WERI-Rb-1 (cell line): ENCODE measurements around the gene LBX2.
"Not testable (repeated sequence)": the region's sequence is repeated elsewhere in the genome, so short reads cannot be mapped to it uniquely, and the experiment has no call there.

Experiments
- DNase-seq: peaks from one replicate; pipeline ENCODE4 v3.0.0-alpha.2; 2020
- H3K27ac ChIP-seq: fragments of 250-450 bp; sonication (Bioruptor Pico); 2 replicates; pipeline ENCODE4 v1.5.1; 2020; ENCODE audit warnings: mild to moderate bottlenecking, moderate library complexity
- H3K27me3 ChIP-seq: fragments of 250-450 bp; sonication (Bioruptor Pico); 2 replicates; pipeline ENCODE4 v1.5.1; 2021; ENCODE audit warnings: mild to moderate bottlenecking, low read depth, moderate library complexity; ENCODE audit not compliant: insufficient read depth, severe bottlenecking
- H3K36me3 ChIP-seq: fragments of 250-450 bp; sonication (Bioruptor Pico); 2 replicates; pipeline ENCODE4 v1.5.1; 2020; ENCODE audit warnings: mild to moderate bottlenecking, moderate library complexity
- H3K4me3 ChIP-seq: 2 replicates; pipeline ENCODE4 v1.5.1; 2011; ENCODE audit warnings: low read depth, mild to moderate bottlenecking, control low read depth, low read length
- H3K9me3 ChIP-seq: fragments of 250-450 bp; sonication (Bioruptor Pico); 2 replicates; pipeline ENCODE4 v1.5.1; 2021; ENCODE audit warnings: mild to moderate bottlenecking, moderate library complexity; ENCODE audit not compliant: severe bottlenecking
- TF ChIP-seq, protein P1 (sequence below): IDR thresholded peaks from 2 replicates; pipeline ENCODE4 v1.5.1; 2011; ENCODE audit warnings: low read depth, mild to moderate bottlenecking, control low read depth, inconsistent platforms, low read length

LBX2 gene

DNA sequence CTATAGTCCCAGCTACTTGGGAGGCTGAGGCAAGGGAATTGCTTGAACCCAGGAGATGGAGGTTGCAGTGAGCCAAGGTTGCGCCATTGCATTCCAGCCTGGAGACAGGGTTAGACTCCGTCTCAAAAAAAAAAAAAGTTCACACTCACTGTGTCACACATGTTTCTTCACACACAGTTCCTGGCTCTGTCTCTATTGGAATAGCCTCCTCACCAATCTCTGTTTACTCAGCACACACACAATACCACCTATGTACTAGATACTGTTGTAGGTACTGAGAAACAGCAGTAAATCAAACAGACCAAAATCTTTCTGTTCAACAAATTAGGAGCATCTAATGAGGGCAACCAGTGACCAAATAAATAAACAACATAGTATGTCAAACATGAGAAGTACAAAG, 13.3 kb downstream of the LBX2 start:
- Histone ChIP-seq H3K9me3 (no peaks in the 10 kb centered on the region), H3K27me3 (no peaks in the 10 kb centered on the region), H3K27ac (no peak overlapping the region), H3K4me3 (no peak overlapping the region), H3K36me3 (peaks cover 34% of the 10 kb centered on the region)
- TF ChIP-seq, protein P1, sequence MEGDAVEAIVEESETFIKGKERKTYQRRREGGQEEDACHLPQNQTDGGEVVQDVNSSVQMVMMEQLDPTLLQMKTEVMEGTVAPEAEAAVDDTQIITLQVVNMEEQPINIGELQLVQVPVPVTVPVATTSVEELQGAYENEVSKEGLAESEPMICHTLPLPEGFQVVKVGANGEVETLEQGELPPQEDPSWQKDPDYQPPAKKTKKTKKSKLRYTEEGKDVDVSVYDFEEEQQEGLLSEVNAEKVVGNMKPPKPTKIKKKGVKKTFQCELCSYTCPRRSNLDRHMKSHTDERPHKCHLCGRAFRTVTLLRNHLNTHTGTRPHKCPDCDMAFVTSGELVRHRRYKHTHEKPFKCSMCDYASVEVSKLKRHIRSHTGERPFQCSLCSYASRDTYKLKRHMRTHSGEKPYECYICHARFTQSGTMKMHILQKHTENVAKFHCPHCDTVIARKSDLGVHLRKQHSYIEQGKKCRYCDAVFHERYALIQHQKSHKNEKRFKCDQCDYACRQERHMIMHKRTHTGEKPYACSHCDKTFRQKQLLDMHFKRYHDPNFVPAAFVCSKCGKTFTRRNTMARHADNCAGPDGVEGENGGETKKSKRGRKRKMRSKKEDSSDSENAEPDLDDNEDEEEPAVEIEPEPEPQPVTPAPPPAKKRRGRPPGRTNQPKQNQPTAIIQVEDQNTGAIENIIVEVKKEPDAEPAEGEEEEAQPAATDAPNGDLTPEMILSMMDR = no peak
- no peak for DNase-seq

DNA sequence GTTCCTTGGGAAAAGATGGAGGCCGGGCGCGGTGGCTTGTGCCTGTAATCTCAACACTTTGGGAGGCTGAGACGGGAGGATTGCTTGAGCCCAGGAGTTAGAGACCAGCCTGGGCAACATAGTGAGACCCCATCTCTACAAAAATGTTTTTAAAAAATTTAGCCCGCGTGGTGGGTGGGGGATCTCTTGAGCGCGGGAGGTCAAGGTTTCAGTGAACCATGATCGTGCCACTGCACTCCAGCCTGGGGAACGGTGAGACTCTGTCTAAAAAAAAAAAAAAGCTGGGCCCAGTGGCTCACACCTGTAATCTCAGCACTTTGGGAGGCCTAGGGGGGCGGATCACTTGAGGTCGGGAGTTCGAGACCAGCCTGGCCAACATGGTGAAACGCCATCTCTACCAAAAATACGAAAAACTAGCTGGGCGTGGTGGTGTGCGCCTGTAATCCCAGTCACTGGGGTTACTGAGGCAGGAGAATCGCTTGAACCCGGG, 15.7 kb downstream of the LBX2 start:
- H3K36me3 ChIP-seq = peaks cover 42% of the 10 kb centered on the region
- H3K27me3 ChIP-seq, H3K9me3 ChIP-seq, DNase-seq: not testable (repeated sequence)
- H3K27ac ChIP-seq = peak overlapping the region; percentile 97
- H3K4me3 ChIP-seq = peak overlapping the region; percentile 83

DNA sequence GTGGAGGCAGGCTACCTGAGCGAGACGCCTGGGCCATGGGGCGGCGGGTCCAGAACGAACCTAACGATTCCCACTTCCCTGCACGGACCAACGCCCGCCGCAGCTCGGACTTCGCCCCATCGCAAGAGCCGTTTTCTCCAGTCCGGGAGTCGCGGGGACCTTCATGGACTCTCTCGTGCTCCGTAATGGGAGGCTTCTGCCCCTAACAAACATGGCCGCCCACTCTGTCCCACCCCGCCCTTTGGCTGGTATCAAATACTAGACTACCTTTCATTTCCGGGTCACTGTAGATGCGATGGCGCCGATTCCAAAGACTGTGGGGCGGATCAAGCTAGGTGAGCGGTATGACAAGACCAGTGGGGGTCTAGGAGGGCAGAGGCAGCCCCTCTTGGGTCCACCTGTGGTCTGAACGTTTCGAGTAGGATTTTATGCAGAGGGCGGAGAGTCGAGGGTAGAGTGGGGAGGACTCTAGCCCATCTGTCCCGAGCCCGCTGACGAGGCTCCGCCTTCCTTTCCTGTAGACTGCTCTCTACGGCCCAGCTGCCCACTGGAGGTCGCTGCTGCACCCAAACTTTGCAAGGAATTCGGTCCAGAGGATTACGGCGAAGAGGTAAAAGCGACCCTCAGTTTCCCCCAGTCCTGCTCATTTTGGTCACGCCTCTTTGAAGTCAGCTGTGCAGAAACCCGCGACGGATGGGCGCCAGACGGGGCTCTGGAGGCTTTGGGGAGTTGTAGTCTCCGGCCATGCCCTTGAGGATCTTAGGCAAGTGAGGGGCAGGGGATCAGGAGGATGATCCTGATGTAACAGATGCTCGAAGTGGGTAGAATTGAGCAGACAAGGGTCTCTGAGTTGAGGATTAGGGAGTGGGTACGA, 16.4 kb downstream of the LBX2 start, which contains the start of the genes CCDC142 and TTC31:
TSS of gene CCDC142 (minus strand) at position 198 of the 874 bp plus-strand sequence. CDS start at position 37, 161 bp downstream.
TSS of gene TTC31 (plus strand) at position 281 of the 874 bp plus-strand sequence. CDS start at position 296, 15 bp downstream.
- peaks cover 38% of the 10 kb centered on the region for H3K36me3 ChIP-seq
- TF ChIP-seq, protein P1 = peak; percentile 96
- peak within 1 kb of the TSS; percentile 97 for H3K27ac ChIP-seq
- H3K4me3 ChIP-seq = peak within 1 kb of the TSS; percentile 83
- no peaks in the 10 kb centered on the region for H3K27me3 ChIP-seq
- DNase-seq = peak; percentile 99
- H3K9me3 ChIP-seq = no peaks in the 10 kb centered on the region

DNA sequence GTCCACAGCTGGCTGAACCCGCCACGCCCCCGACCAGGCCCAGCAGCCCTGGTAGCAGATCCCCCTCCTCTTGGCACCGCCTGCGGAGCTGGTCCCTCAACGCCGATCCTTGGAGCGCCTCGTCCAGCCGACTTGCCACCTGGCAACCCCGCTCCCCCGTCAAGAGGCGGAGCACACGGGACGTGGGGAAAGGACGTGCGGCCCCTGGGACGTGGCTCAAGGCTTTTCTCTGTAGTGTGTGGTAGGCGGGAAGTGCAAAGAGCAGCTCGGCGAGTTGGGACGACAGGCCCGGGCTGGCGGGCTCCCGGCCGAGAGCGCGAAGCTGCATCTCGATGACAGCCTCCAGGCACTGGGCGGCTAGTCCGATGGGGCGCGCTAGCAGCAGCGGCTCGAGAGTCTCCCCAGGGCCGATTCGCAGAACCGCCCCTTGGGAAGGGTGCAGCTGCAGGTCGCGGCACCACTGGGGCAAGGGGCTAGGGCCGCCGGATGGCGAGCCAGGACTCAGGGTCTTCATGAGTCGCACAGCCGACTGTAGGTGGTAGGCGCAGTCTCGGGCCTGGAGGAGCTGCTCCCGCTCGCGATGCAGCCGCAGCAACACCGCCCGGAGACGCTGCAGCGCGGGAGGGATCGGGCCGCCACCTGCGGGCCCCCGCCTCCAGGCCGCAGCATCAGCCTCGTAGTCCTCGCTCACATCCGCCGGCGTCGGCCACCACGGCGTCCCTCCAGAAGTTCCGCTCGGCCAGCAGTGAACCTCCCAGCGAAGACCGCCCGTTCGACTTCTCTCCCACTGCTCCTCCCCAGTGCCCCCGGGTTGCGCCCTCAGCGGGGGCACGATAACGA, 17.2 kb downstream of the LBX2 start:
- H3K27ac ChIP-seq = peak overlapping the region; percentile 97
- peak; percentile 53 for DNase-seq
- H3K27me3 ChIP-seq = no peaks in the 10 kb centered on the region
- H3K9me3 ChIP-seq = no peaks in the 10 kb centered on the region
- H3K36me3 ChIP-seq = peaks cover 43% of the 10 kb centered on the region
- H3K4me3 ChIP-seq = peak overlapping the region; percentile 83
- TF ChIP-seq, protein P1 = no peak

DNA sequence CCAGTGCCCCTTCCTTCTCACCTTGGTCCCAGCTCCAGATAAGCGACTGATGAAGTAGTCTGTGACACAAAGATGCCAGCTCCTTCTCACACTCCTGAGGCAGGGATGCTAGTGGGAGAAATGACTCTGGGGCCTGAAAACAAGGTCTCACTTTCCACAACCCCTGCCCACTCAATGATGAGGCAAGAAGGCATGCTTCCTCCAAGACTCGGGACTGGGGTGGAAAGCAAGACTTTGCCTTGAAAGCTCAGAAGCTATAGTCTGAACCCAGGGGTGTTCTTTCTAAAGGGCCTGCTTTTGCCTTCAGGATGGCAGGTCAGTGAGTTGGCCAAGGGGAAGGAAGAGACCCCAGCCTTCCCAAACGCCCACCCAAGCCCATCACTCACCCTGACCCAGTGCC, 18.0 kb downstream of the LBX2 start:
- TF ChIP-seq, protein P1 = no peak
- Histone ChIP-seq H3K9me3 (no peaks in the 10 kb centered on the region), H3K27ac (no peak overlapping the region), H3K36me3 (peaks cover 44% of the 10 kb centered on the region), H3K4me3 (peak overlapping the region; percentile 83), H3K27me3 (no peaks in the 10 kb centered on the region)
- no peak for DNase-seq

DNA sequence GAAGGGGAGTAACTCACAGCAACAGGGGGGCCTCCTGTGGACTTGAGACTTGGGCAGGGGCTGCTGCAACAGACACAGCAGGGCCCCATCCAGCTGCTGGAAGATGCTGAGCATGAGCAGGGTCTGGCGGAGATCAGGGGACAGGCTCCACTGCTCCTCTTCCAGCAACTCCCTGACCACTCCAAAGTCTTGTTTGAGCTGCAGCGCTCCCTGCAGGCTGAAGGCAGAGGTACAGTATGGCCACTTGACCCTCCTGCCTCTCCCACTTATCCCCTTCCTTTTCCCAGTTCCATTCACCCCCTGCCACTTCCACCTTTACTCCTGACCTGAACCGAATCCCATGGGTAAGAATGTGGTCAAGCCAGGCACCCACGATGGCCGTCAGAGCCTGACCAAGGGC, 24.5 kb downstream of the LBX2 start:
- DNase-seq = no peak
- no peak overlapping the region for H3K27ac ChIP-seq
- no peak overlapping the region for H3K4me3 ChIP-seq
- peaks cover 52% of the 10 kb centered on the region for H3K36me3 ChIP-seq
- H3K27me3 ChIP-seq = no peaks in the 10 kb centered on the region
- TF ChIP-seq, protein P1 = peak; percentile 83
- no peaks in the 10 kb centered on the region for H3K9me3 ChIP-seq
